Ovary (tissue), 1 donor: ENCODE data around the gene PRSS1.
"Not testable (repeated sequence)": the region's sequence is repeated elsewhere in the genome, so short reads cannot be mapped to it uniquely, and the experiment has no call there.

Source experiments
- EP300 ChIP-seq: sonication (generic); formaldehyde crosslinking; IDR thresholded peaks from one replicate; pipeline ENCODE4 v1.6.1; 2017; ENCODE audit warnings: antibody characterized with exemption
- POLR2A ChIP-seq: fragments of 450-650 bp; IDR thresholded peaks from one replicate; pipeline ENCODE4 v1.6.1; 2017; ENCODE audit warnings: antibody characterized with exemption, mild to moderate bottlenecking, moderate library complexity

GRCh38 chr7:142776845-142777225, 27.6 kb downstream of the PRSS1 start:
- TF ChIP-seq POLR2A, EP300: not testable (repeated sequence)
